C1 segment of cervical spinal cord (tissue), 14 donors: ENCODE results near the gene SSR1.
"Not testable (repeated sequence)": the region's sequence is repeated elsewhere in the genome, so short reads cannot be mapped to it uniquely, and the experiment has no call there.

ENCODE experiments used
- DNase-seq, 14 donors: peaks; one replicate each; lab custom pipeline; 2025; lab: John Stamatoyannopoulos, UW

Gene SSR1

DNA sequence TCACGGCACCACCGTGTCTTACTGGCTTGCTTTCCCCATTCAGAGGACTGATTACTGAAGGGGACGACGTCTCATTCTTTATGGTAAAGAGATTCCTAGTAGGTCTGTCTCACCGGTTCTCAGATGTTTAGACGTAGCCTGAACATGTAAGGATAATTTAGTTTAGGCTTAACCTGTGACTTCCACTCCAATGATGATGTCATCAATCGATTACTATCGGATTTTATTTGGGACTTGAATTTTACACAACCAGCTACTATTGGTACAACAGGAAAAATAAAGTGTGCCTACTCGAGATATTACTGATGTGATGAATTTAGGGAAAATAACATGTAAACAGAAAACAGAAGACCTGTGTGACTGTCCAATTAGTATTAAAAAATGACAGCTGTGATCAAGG is 4.5 kb upstream of the SSR1 start:
- DNase-seq = no peak

GRCh38 chr6:7316658-7317533 is 3.9 kb upstream of the SSR1 start:
- DNase-seq = no peak

DNA sequence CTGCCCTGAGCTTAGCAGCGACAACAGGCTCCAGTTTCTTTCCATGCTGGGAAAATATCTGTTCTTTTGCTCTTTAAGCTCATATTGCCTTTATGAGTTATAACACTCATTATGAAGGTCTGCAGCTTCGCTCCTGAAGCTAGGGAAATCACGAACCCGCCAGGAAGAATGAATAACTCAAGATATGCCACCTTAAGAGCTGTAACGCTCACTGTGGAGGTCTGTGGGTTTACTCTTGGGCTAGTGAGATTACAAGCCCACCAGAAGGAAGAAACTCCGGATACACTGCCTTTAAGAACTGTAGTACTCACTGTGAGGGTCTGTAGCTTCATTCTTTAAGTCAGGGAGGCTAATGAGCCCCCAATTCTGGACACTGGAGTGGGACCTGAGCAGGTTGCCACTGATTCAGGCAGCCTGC is 3.0 kb upstream of the SSR1 start:
- DNase-seq = no peak

DNA sequence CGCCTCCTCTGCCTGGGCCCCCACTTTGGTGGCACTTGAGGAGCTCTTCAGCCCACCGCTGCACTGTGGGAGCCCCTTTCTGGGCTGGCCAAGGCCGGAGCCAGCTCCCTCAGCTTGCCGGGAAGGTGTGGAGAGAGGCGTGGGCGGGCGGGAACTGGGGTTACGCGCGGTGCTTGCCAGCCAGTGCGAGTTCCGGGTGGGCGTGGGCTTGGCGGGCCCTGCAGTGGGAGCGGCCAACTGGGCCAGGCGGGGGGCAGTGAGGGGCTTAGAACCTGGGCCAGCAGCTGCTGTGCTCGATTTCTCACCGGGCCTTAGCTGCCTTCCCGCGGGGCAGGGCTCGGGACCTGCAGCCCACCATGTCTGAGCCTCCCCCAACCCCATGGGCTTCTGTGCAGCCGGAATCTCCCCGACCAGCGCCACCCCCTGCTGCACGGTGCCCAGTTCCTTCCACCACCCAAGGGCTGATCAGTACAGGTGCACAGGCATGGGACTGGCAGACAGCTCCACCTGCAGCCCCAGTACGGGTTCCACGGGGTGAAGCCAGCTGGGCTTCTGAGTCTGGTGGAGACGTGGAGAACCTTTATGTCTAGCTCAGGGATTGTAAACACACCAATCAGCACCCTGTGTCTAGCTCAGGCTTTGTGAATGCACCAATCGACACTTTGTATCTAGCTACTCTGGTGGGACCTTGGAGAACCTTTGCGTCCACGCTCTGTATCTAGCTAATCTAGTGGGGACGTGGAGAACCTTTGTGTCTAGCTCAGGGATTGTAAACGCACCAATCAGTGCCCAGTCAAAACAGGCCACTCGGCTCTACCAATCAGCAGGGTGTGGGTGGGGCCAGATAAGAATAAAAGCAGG is 2.3 kb upstream of the SSR1 start:
- DNase-seq = not testable (repeated sequence)

GRCh38 chr6:7314414-7314813 is 1.4 kb upstream of the SSR1 start:
- no peak for DNase-seq

GRCh38 chr6:7313505-7314165 is 636 bp upstream of the SSR1 start:
- no peak for DNase-seq

- peak in 2 of 14 donors; percentile 28 to 44 for DNase-seq
Observed at GRCh38 chr6:7311917-7312615, 933 bp downstream of the SSR1 start.

- no peak for DNase-seq
Observed at GRCh38 chr6:7311176-7311575, 1.8 kb downstream of the SSR1 start.

GRCh38 chr6:7309050-7309449 is 3.9 kb downstream of the SSR1 start:
- DNase-seq = no peak

DNA sequence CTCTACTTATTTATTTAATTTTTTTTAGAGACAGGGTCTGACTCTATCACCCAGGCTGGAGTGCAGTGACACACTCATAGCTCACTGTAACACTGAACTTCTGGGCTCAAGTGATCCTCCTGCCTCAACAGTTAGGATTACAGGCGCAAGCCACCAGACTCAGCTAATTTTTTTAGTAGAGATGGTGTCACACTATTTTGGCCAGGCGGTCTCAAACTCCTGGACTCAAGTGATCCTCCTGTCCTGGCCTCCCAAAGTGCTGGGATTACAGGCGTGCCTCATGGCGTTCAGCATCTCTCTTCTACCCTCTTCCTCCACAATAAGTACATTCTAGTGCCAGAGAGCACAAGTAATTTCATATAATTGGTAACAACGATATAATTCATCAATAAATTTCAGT is 5.5 kb downstream of the SSR1 start:
- DNase-seq = no peak

DNA sequence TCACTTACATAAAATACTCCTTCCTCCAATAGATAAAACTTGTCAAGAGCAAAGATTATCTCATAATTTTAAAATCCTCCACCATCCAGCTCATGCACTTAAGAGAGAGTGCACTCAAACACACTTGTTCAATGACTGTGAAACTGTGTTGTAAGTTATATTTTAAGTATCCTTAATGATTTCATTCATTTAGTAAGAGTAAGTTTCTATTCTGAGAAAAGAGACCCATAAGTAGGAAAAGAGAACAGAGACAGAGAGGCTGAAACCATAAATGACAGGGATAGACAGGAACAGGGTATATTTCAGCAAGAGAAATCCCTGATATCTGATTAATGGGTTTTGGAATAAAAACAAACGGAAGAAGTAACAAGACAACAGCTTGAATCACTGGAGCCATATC is 8.2 kb downstream of the SSR1 start:
- no peak for DNase-seq

DNA sequence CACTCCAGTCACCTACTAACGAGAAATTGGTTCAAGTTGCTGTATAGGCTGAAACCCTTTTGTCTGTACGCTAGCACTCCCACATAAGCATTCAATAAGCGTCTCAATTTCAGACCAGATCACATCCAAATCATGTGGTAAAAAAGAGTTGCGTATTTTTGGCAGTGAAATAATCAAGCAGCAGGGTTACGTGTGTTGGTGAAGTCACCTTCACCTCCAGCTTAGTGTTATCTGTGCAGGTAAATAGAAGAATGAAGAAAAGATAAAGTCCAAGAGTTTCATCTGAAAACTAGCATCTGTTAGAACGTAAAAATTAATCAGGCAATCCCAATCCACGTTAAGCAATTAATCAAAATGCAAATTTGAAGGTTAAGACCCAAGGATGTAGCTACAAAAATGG is 11.3 kb downstream of the SSR1 start:
- no peak for DNase-seq

- DNase-seq = no peak
Observed at GRCh38 chr6:7300926-7301325, 12.1 kb downstream of the SSR1 start.

DNA sequence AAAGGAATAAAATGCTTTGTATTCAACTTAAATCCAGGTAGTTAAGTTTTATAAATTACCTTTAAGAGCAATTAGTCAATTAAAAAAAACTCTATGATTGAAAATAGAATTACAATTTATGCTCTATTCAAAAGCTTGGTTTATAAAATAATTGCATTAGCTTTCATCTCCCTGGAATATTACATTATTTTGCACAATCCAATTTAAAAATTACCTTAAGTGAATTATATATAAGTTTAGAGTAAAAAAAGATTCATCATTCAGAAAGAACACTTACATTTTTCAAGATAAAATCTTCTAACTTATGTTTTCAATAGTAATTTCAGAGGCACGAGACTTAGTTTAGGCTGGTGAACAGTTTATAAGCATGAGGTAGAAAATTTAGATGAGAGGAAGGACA is 14.9 kb downstream of the SSR1 start:
- no peak for DNase-seq

GRCh38 chr6:7296602-7297001 is 16.4 kb downstream of the SSR1 start:
- DNase-seq = no peak

DNA sequence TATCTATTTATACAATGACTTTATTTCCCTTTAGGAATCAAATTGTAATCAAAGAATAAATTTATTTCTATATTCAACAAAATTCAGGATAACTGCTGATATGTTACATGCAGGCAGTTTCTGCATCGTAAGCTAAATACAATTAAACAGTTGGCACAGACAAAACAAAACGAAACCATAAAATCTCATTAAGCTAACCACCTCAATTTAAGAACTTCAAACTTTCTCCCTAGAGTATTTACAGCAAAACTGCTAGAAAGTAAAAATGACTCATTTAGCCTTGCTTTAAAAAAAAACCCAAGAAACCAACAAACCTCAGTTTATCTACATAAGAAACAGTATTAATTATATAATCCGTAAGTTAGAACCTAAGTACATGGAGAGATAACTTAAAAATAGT is 17.1 kb downstream of the SSR1 start:
- DNase-seq = no peak

- no peak for DNase-seq
Observed at GRCh38 chr6:7292596-7293255, 20.3 kb downstream of the SSR1 start.

DNA sequence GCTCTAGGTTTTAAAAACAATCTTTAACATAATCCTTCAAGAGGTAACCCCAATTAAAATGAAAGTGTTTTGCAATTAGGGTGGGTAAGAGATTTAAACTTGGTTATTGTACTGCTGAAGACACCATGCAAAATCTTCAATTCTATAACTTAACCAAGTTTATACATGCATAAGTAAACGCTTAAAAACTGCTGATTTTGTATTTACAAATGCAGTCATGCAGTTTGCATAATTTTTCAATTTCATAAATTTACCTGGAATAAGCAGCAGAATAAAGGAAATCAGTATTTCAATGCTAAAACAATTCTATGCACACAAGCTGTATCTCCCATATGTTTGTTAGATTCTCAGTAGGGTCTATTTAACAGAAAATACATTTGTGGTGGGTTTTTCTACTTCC is 22.9 kb downstream of the SSR1 start:
- DNase-seq = no peak

GRCh38 chr6:7285416-7285815 is 27.6 kb downstream of the SSR1 start:
- no peak for DNase-seq

DNA sequence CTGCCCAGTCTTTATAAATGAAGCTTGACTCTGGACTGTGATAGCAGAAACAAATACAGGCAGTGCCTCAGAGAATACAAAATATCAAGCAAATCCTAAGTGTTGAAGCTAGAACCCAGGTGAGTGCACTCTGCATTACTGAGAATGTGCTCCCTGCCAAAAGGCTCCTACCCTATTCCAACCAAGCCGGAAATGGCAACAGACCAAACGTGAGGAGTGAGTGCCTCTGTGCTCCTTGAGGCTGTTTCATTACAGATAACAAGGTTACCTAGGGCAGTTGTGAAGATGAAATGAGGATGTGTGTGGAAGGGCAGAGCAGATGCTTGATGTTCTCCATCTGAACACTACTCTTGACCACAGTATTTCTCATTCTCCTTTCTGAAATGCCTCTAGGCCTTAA is 29.3 kb downstream of the SSR1 start:
- no peak for DNase-seq
